Activated T-cell treated with anti-CD3 and anti-CD28 coated beads for 4 hours (primary cell): ENCODE results near the gene ARPC1A.
A peak's percentile ranks its signal among the peaks of the same experiment; 100 is the strongest.
"Not testable (repeated sequence)": the region's sequence is repeated elsewhere in the genome, so short reads cannot be mapped to it uniquely, and the experiment has no call there.

Source experiments
- DNase-seq: peaks from one replicate; pipeline ENCODE4 v3.0.0-alpha.2; 2020

The ARPC1A gene

DNA sequence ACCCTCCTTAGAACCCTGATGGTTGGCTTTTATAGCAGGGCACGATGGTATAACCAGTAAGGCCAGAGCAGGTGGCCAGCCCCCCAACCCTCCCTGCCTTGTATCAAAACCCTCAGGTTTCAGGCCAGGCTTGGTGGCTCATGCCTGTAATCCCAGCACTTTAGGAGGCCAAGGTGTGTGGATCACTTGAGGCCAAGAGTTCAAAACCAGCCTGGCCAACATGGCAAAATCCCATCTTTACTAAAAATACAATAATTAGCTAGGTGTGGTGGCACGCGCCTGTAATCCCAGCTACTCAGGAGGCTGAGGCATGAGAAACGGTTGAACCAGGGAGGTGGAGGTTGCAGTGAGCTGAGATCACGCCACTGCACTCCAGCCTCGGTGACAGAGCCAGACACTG, 3.0 kb upstream of the ARPC1A start:
- not testable (repeated sequence) for DNase-seq

DNA sequence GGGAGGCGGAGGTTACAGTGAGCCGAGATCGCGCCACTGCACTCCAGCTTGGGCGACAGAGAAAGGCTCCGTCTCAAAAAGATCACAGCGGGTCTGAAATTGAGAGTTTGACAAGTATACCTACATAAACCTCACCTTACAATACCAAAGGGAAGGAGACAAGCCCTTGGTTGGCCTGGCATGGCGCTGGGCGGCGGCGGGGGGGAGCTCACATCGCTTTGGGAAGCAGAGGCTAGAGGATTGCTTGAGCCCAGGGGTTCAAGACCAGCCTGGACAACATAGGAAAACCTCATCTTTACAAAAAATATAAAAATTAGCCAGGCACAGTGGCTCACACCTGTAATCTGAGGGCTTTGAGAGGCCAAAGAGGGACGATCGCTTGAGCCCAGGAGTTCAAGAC, 1.1 kb upstream of the ARPC1A start:
- no peak for DNase-seq

DNA sequence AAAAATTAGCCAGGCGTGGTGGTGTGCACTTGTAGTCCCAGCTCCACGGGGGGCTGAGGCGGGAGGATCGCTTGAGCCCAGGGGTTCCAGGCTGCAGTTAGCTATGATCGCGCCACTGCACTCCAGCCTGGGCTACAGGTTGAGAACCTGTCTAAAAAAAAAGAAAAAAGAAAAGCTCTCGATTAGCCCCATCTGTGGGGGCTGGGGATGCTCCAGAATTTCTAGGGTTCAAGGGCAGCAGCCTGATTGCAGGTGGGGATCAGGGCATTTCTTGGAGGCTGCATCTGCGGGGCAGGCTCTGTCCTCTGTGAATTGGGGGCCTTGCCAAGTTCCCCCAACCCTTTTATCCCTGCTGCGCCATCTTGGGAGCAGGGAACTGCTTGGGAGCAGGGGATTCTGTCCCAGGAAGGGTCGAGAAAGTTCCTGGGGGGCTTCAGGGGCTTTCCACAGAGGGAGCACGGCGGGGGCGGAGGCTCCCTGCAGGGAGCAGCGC, 651 bp upstream of the ARPC1A start:
- no peak for DNase-seq

DNA sequence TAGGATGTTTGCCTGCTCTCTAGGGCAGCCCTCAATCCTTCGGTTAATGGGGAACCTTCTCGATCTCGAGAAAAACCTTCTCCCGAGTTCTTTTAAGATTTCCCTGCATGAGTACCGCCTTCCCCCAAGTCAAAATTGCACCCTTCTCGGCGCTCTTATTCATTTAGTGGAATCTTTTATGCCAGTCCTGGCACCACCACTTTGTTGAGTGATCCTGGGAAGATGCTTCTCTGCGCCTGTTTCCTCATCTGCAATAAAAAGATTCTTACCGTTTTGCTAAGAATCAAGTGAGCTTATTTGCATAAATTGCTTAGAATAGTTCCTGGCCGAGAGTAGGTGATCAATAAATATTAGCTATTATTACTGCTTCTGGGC, 697 bp downstream of the ARPC1A start:
- DNase-seq = no peak

DNA sequence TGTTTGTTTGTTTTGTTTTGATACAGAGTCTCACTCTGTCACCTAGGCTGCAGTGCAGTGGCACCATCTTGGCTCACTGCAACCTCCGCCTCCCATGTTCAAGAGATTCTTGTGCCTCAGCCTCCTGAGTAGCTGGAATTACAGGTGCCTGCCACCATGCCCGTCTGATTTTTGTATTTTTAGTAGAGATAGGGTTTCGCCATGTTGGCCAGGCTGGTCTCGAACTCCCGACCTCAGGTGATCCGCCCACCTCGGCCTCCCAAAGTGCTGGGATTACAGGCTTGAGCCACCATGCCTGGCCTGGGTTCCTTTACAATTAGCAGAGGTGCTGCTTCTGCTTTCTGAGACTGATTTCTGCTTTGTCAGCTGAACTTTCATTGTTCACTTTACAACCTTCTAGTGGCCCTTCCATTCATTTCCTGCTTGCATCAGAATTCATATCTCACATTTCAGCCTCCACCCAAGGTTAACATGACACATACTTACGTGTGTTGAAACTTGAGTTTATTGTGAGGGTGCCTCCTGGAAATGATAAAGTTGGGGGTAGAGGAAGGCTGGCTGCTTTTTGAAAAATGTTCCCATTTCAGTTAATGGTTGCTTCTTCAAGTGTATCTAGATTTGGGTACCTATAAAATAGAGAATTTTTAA, 4.7 kb downstream of the ARPC1A start:
- not testable (repeated sequence) for DNase-seq

DNA sequence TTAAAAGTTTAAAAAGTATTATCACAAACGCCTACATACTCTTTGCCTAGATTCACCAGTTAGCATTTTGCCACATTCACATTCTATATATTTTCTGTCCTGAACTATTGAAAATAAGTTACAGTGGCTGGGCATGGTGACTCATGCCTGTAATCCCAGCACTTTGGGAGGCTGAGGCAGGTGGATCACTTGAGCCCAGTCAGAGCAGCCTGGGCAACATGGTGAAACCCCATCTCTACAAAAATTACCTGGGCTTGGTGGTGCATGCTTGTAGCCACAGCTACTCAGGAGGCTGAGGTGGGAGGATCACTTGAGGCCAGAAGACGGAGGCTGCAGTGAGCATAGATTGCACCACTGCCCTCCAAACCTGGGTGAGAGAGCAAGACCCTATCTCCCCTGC, 5.3 kb downstream of the ARPC1A start:
- DNase-seq = no peak

DNA sequence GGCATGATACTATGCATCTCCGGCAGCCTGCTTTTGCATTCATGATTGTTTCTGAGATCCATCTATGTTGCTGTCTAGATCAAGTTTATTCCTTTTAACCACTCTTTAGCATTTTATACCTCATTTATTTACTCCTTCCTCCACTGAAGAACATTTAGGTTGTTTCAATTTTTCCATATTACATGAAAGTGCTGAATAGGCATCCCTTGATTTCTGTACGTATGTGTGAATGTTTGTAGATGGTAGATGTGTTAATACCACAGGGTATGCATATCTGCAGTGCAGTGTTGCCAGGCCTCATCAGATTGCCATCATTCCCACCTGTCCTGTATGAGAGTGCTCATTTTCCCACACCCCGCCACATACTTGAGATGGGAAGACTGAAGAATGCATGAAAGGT, 13.9 kb downstream of the ARPC1A start:
- DNase-seq = no peak

DNA sequence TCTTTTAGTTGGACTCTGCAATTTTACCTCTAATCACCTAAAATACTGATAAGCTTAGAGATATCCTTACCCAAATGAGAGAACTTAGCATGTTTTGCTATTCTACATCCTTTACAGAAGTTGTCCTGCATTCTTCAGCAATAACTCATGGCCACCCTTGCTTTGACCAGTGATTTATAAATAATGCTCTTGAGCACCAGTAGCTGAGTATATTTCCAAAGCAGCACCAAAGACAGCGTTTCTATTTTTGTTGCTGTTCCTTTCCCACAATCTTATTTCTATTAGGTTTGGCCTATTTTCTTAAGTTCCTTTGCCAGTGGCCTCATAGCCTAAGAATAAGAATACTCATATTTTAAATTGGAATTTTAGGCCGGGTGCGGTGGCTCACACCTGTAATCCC, 15.0 kb downstream of the ARPC1A start:
- DNase-seq = no peak

DNA sequence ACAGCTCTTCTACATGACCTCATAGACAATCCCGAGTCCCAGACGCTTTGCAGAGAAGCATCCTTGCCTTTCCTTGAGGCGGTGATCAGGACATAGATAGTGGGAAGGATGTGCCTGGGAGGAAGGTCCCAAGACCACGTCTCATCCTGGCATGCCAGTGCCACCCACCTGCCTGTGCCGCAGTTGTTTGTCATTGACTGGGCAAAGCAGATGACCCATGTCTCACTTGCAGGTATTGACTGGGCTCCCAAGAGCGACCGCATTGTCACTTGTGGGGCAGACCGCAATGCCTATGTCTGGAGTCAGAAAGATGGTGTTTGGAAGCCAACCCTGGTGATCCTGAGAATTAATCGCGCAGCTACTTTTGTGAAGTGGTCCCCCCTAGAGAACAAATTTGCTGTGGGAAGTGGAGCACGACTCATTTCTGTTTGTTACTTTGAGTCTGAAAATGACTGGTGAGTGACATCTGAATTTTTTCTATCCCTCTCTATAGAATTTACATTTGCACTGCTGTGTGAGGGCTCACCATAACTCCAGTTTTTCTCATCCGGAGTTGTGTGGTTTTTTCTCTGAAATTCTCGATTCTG, 18.5 kb downstream of the ARPC1A start:
- DNase-seq = no peak

DNA sequence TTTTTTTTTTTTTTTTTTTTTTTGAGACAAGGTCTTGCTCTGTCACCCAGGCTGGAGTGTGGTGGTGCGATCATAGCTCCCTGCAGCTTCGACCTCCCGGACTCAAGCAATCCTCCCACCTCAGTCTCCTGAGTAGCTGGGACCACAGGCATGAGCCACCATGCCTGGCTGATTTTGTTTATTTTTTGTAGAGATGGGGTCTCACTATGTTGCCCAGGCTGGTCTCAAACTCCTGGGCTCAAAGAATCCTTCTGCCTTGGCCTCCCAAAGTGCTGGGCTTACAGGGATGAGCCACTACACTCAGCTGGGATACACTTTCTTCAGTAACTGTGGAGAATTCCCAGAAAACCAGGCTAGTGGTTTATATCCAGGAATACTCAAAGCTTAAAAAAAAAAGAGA, 24.9 kb downstream of the ARPC1A start:
- DNase-seq = not testable (repeated sequence)

DNA sequence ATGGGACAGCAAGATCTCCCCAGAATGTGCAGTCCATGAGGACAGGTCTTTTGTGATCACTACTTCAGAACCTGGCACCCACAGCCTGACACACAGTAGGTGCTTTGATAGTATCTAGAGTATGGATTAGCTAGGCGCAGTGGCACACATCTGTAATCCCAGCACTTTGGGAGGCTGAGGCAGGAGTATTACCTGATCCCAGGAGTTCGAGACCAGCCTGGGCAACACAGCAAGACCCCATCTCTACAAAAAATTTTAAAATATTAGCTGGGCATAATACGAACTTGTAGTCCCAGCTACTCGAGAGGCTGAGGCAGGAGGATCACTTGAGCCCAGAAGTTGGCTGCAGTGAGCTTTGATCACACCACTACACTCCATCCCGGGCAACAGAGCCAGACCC, 26.5 kb downstream of the ARPC1A start:
- no peak for DNase-seq

DNA sequence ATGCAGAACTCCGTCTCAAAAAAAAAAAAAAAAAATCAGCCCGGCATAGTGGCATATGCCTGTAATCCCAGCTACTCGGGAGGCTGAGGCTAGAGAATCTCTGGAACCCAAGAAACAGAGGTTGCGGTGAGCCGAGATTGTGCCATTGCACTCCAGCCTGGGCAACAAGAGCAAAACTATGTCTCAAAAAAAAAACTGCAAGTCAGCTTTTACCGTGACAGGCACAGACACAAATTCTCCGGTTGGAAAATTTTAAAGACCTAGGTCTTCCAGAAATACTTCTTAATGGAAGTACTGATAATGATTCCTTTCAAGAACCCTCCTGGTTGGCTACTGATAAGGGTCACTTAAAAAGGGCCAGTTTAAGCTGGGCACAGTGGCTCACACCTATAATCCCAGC, 29.4 kb downstream of the ARPC1A start:
- DNase-seq = no peak

DNA sequence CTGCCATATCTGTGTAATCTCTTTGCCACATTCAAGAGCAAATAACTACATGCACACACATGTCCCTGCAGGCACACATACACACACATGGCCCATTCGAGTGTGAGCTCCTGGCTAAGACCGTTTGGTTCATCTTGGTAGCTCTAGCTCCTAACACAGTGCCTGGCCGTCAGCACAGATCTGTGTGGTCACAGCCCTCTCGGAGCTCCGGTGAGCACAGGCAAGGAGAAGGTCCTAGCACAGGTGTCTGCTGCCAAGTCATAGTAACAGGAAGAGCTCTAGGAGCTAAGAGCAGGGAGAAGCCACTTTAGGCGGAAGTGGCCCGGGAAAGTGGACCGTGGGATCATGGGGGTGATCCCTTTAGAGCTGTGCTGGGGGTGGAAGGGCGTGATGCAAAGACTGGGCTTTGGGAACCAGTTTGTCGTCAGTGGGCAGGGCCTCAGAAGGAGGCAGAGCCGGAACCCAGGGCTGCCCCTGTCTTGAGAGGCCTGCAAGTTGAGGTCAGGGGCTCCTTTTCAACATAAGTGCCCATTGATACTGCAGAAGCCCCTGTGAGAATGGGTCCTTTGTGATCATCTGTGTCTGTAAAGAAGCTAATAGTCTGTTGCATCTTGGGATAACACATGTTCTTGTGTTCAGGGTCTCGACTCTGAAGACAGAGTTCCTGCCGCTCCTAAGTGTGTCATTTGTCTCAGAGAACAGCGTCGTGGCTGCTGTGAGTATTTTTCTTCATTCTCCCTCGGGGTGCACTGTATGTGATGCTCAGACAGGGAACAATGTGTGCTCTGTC, 32.2 kb downstream of the ARPC1A start:
- DNase-seq = no peak

DNA sequence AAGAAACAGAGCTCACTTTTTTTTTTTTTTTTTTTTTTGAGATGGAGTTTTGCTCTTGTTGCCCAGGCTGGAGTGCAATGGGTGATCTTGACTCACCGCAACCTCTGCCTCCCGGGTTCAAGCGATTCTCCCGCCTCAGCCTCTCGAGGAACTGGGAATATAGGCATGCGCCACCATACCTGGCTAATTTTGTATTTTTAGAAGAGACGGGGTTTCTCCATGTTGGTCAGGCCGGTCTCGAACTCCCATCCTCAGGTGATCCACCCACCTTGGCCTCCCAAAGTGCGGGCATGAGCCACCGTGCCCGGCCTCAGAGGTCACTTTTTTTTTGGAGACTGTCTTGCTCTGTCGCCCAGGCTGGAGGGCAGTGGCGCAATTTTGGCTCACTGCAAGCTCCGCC, 32.8 kb downstream of the ARPC1A start:
- not testable (repeated sequence) for DNase-seq

DNA sequence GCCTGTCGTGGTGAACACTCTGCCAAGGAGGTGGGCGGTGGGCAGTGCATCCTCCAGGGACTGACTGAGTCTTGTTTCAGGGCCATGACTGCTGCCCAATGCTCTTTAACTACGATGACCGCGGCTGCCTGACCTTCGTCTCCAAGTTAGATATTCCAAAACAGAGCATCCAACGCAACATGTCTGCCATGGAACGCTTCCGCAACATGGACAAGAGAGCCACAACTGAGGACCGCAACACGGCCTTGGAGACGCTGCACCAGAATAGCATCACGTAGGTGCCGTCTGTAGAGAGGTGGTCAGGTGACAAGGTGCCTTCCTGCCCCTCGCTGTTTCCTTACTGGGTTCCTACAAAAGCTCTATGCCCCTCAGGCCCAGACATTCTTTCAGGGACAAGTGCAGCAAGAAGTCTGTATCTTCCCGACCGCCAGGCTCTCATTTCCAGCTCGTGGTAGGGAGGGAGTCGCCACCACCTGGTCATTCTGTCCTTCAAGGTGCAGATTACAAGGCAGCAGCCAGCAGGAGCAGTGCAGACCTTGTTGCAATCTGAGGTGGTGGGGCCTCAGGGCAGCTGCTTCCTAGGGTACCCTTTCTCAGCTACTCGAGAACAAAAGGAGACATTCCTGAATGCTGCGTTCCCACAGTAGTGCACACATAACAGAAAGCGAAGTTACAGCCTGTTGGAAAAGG, 33.9 kb downstream of the ARPC1A start:
- no peak for DNase-seq

DNA sequence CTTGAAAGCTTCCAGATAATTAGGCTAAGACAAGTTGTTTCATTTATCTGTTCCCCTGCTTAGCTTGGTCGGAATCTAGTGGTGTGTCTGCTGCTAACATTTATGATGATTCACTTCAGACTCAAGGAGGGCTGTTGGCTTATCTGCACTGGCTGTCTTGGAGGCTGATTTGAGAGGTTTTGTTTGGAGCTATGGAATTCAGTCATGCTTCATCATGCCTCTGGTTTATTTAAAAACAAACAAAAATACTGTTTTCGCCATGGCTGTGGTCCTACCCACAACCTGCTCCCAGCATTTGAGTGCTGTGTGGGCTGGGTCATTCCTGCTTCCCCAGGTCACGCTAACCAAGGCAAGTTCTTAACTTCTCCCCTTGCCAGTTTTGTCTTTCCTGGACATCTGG, 37.1 kb downstream of the ARPC1A start:
- no peak for DNase-seq

DNA sequence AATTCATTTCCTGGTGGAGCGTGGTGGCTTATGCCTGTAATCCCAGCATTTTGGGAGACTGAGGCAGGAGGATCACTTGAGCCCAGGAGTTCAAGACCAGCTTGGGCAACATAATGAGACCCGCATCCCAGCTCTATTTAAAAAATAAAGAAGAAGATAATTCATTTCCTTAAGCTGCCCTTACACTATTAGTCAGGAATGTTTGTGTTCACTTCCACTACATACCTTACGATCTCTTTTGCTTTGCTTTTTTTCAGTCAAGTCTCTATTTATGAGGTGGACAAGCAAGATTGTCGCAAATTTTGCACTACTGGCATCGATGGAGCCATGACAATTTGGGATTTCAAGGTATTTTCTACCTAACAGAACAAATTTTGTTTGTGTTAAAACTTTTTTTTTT, 37.6 kb downstream of the ARPC1A start:
- DNase-seq = no peak

DNA sequence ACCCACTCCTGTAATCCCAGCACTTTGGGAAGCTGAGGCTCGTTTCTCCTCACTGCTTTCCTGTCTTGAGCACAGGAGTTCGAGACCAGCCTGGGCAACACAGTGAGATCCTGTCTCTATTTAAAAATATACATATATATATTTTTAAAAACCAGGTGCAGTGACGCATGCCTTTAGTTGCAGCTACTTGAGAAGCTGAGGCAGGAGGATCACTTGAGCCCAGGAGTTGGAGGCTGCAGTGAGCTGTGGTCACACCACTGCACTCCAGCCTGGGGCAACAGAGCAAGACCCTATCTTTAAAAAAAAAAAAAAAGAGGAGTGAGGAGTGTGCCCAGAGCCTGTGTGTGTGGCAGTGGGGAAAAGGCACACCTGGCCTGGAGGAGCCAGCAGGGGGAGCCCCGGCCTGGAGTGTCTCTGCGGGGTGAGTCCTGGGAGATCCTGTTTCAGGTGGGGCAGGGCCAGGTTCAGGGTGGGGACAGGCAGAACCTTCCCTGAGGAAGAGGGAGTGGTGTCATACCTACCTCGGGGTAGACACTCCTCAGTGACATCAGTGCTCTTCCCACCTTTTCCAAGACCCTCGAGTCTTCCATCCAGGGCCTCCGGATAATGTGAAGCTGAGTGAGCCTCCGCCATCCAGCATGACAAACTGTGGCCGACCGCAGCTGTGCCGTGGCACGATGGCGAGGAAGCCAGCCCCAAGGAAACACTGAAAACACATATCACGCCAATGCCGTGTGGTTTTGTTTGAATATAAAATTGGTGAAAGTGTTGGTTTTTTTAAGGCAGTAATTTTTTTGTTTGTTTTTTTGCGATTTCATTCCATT, 39.8 kb downstream of the ARPC1A start:
- DNase-seq = peak; percentile 61

DNA sequence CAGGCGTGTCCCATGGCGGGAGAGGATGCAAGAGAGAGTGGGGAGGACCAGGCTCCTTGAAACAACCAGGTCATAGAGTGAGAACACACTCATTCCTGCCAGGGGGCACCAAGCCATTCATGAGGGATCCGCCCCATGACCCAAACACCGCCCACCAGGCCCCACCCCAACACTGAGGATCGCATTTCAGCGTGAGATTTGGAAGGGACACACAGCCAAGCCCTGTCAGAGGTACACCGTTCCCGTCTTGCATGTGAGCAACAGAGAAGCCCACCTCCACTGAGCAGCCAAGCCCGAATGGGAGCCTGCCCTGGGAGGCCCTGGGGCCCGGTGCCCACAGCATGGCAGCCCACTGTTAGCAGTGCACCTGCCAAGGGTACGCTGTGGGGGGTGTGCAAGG, 40.9 kb downstream of the ARPC1A start:
- DNase-seq = no peak

DNA sequence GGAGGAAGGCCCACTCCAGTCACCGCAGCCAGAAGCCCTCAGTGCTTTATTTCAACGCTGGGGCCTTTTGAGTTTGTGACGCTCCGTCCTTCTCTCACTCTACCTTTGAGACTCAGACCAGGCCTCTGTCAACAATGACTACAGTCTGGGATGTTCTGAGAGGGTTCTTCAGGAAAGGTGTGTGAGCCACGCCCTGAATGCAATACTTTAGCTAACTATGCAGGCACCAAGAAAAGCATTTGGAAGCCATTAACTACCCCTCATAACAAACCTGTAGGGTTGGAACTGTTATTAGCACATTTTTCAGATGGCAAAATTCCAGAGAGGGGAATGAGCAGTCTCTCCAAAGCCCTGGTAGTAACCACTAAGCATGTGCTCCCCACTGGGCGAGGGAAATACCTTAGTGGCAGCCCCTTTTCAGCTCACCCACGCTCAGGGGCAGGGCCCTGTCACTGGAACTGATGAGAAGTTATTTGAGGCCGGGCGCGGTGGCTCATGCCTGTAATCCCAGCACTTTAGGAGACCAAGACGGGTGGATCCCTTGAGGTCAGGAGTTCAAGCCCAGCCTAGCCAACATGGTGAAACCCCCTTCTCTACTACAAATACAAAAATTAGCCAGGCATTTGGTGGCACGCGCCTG, 43.2 kb downstream of the ARPC1A start:
- DNase-seq = no peak

DNA sequence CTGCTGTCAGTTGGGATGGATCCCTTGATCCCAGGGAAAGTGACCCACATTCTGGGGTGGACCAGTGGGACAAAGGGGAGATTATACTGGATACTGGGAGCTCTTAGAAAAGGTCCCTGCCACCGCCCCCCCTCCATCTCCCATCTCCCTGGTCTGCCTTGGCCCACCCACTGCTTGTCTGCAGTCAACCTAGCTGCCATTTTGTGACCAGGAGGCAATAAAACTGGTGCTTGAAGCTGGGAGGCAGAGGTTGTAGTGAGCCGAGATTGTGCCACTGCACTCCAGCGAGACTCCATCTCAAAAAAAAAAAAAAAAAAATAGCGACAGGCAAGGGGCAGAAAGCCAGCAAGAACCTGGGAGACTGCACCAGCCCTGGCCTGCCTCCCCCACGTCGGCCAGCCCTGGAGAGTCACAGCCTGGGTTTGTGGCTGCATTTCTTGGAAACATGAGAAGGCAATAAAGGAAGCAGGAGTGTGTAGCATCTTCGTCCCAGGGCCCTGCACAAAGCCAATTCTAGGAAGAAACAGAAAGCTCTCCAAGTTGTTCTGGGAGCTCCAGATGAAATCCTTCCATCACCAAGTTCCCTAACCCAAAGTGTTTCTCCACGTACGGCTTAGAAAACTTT, 44.2 kb downstream of the ARPC1A start:
- DNase-seq = no peak
